HepG2 (cell line): ENCODE results near the gene ATP5F1C. TPM values are rescaled to one million over a fixed set of nuclear protein-coding genes. Genes with fewer than 3 reads are reported as not detected.
A peak's percentile ranks its signal among the peaks of the same experiment; 100 is the strongest.

Experiments
- KDM2A ChIP-seq: sonication (generic); formaldehyde crosslinking; IDR thresholded peaks from 2 replicates; pipeline ENCODE4 v1.4.0; 2020; ENCODE audit warnings: low read depth, missing genetic modification reagents, borderline replicate concordance
- PHB2 ChIP-seq: fragments of 450-650 bp; IDR thresholded peaks from 2 replicates; pipeline ENCODE4 v1.6.1; 2018; ENCODE audit not compliant: partially characterized antibody
- ZKSCAN1 ChIP-seq: fragments of 150-350 bp; IDR thresholded peaks from 2 replicates; pipeline ENCODE4 v1.6.1; 2014; ENCODE audit warnings: low read length
- ZNF383 ChIP-seq: sonication (generic); formaldehyde crosslinking; IDR thresholded peaks from 2 replicates; pipeline ENCODE4 v1.4.0; 2020; ENCODE audit warnings: missing genetic modification reagents, mild to moderate bottlenecking, borderline replicate concordance
- ZNF83 ChIP-seq: sonication (generic); formaldehyde crosslinking; IDR thresholded peaks from 2 replicates; pipeline ENCODE4 v1.4.0; 2020; ENCODE audit warnings: missing genetic modification reagents, mild to moderate bottlenecking, borderline replicate concordance
- ZZZ3 ChIP-seq: sonication (generic); formaldehyde crosslinking; IDR thresholded peaks from 2 replicates; pipeline ENCODE4 v1.4.0; 2020; ENCODE audit warnings: missing genetic modification reagents, mild to moderate bottlenecking, borderline replicate concordance
- polyA plus RNA-seq, 8 experiments: library from polyadenylated mRNA; depleted of rRNA in 3 of 8; stranded (reverse) in 7 of 8; unstranded in 1 of 8; fragments of >200 nt; fragmentation: Illumina TruSeq in 4 of 8; extraction: Trizol in 4 of 8; gene quantifications; 2 replicates each; pipeline versions ENCODE4 v1.2.1 to v1.2.3, GENCODE V29; 2011 to 2016; ENCODE audit warnings: low read depth in 4 of 8, missing spikeins in 1 of 8, mixed read lengths in 1 of 8; ENCODE audit not compliant: insufficient read depth in 1 of 8
- total RNA-seq, 5 experiments: library from RNA; depleted of rRNA; stranded (reverse); fragments of >200 nt; fragmentation: Illumina TruSeq; extraction: Trizol; gene quantifications; 2 replicates each; pipeline ENCODE4 v1.2.3, GENCODE V29; 2016; ENCODE audit warnings: low read depth in 1 of 5
- TF ChIP-seq, protein P1 (sequence below): sonication (generic); formaldehyde crosslinking; IDR thresholded peaks from 2 replicates; pipeline ENCODE4 v1.5.0; 2020; ENCODE audit warnings: mild to moderate bottlenecking, missing genetic modification reagents, borderline replicate concordance
- TF ChIP-seq, protein P2 (sequence below): sonication (generic); formaldehyde crosslinking; IDR thresholded peaks from 2 replicates; pipeline ENCODE4 v1.9.0; 2021; ENCODE audit warnings: missing genetic modification reagents, borderline replicate concordance
- TF ChIP-seq, protein P3 (sequence below): sonication (generic); formaldehyde crosslinking; IDR thresholded peaks from 2 replicates; pipeline ENCODE4 v1.8.1; 2023; ENCODE audit warnings: mild to moderate bottlenecking, moderate library complexity, missing genetic modification reagents
- TF ChIP-seq, protein P4 (sequence below): sonication (generic); formaldehyde crosslinking; IDR thresholded peaks from 2 replicates; pipeline ENCODE4 v1.4.0; 2020; ENCODE audit warnings: missing genetic modification reagents, borderline replicate concordance
- TF ChIP-seq, protein P5 (sequence below): sonication (generic); formaldehyde crosslinking; IDR thresholded peaks from 2 replicates; pipeline ENCODE4 v1.4.0; 2020; ENCODE audit warnings: missing genetic modification reagents, borderline replicate concordance

Gene ATP5F1C
- total and polyA plus RNA-seq, 2 of the 13 experiments (the other 11 are each of a cell fraction or from before 2014, with no cell fraction given), result 407 to 416 TPM

DNA sequence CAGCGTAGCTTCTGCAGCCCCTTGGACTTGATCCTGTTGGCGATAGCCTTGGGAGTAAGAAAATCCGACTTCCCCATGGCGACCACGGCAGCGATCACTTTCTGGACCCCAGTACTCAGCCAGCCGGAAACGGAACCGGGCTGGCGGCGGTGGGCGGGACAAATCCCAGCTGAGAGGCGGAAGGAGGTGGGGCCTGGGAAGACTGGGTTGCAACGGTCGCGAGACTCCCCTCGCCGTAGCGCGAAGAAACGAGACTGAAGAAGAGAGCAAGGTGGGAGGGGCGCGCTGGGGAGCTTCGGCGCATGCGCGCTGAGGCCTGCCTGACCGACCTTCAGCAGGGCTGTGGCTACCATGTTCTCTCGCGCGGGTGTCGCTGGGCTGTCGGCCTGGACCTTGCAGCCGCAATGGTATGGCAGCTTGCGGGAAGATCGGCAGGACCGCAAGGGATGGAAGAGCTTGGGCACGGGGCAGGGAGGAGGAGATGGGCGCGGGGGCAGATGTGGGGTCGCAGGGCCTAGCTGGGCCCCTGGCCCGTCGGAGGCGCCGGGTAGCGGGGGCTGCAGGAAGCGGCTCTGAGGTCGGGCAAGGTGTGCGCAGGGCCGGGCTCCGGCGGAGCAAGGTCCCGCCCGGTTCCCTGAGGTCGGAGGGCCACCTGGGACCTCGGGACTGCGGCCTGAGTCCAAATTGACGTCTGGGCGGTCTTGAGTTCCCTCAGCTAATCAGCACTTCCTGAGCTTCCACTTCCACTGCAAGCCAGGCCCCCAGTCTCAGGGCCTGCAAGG lies at the start of gene ATP5F1C, which contains the start of gene KIN (continued):
- TF ChIP-seq, protein P1, sequence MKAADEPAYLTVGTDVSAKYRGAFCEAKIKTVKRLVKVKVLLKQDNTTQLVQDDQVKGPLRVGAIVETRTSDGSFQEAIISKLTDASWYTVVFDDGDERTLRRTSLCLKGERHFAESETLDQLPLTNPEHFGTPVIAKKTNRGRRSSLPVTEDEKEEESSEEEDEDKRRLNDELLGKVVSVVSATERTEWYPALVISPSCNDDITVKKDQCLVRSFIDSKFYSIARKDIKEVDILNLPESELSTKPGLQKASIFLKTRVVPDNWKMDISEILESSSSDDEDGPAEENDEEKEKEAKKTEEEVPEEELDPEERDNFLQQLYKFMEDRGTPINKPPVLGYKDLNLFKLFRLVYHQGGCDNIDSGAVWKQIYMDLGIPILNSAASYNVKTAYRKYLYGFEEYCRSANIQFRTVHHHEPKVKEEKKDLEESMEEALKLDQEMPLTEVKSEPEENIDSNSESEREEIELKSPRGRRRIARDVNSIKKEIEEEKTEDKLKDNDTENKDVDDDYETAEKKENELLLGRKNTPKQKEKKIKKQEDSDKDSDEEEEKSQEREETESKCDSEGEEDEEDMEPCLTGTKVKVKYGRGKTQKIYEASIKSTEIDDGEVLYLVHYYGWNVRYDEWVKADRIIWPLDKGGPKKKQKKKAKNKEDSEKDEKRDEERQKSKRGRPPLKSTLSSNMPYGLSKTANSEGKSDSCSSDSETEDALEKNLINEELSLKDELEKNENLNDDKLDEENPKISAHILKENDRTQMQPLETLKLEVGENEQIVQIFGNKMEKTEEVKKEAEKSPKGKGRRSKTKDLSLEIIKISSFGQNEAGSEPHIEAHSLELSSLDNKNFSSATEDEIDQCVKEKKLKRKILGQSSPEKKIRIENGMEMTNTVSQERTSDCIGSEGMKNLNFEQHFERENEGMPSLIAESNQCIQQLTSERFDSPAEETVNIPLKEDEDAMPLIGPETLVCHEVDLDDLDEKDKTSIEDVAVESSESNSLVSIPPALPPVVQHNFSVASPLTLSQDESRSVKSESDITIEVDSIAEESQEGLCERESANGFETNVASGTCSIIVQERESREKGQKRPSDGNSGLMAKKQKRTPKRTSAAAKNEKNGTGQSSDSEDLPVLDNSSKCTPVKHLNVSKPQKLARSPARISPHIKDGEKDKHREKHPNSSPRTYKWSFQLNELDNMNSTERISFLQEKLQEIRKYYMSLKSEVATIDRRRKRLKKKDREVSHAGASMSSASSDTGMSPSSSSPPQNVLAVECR (CRISPR knock-in tag), result peak; percentile 83
- TF ChIP-seq ZNF383 (CRISPR knock-in tag) (no peak), ZKSCAN1 (no peak), PHB2 (no peak), KDM2A (CRISPR knock-in tag) (peak; percentile 84; the same call in 1 of the 2 replicates), ZNF83 (CRISPR knock-in tag) (no peak), ZZZ3 (CRISPR knock-in tag) (peak; percentile 60; the same call in 1 of the 2 replicates)
- TF ChIP-seq, protein P2, sequence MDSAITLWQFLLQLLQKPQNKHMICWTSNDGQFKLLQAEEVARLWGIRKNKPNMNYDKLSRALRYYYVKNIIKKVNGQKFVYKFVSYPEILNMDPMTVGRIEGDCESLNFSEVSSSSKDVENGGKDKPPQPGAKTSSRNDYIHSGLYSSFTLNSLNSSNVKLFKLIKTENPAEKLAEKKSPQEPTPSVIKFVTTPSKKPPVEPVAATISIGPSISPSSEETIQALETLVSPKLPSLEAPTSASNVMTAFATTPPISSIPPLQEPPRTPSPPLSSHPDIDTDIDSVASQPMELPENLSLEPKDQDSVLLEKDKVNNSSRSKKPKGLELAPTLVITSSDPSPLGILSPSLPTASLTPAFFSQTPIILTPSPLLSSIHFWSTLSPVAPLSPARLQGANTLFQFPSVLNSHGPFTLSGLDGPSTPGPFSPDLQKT (CRISPR knock-in tag), result no peak
- TF ChIP-seq, protein P3, sequence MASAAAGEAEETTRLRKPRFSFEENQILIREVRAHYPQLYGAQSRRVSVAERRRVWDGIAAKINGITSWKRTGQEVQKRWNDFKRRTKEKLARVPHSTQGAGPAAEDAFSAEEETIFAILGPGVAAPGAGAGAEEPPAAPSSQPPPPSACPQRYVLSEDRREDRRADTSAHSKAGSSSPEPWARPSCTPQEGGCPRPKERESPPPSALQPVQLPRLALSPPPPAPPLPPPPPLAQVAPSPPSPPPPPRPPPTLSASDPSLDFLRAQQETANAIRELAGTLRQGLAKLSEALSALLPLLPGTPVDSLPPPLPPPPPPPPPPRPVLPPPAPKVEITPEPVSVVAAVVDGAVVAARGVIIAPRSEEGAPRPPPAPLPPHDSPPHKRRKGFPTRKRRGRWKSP, result peak; percentile 45; the same call in 1 of the 2 replicates
- TF ChIP-seq, protein P4, sequence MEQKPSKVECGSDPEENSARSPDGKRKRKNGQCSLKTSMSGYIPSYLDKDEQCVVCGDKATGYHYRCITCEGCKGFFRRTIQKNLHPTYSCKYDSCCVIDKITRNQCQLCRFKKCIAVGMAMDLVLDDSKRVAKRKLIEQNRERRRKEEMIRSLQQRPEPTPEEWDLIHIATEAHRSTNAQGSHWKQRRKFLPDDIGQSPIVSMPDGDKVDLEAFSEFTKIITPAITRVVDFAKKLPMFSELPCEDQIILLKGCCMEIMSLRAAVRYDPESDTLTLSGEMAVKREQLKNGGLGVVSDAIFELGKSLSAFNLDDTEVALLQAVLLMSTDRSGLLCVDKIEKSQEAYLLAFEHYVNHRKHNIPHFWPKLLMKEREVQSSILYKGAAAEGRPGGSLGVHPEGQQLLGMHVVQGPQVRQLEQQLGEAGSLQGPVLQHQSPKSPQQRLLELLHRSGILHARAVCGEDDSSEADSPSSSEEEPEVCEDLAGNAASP (CRISPR knock-in tag), result peak; percentile 30; the same call in 1 of the 2 replicates
- TF ChIP-seq, protein P5, sequence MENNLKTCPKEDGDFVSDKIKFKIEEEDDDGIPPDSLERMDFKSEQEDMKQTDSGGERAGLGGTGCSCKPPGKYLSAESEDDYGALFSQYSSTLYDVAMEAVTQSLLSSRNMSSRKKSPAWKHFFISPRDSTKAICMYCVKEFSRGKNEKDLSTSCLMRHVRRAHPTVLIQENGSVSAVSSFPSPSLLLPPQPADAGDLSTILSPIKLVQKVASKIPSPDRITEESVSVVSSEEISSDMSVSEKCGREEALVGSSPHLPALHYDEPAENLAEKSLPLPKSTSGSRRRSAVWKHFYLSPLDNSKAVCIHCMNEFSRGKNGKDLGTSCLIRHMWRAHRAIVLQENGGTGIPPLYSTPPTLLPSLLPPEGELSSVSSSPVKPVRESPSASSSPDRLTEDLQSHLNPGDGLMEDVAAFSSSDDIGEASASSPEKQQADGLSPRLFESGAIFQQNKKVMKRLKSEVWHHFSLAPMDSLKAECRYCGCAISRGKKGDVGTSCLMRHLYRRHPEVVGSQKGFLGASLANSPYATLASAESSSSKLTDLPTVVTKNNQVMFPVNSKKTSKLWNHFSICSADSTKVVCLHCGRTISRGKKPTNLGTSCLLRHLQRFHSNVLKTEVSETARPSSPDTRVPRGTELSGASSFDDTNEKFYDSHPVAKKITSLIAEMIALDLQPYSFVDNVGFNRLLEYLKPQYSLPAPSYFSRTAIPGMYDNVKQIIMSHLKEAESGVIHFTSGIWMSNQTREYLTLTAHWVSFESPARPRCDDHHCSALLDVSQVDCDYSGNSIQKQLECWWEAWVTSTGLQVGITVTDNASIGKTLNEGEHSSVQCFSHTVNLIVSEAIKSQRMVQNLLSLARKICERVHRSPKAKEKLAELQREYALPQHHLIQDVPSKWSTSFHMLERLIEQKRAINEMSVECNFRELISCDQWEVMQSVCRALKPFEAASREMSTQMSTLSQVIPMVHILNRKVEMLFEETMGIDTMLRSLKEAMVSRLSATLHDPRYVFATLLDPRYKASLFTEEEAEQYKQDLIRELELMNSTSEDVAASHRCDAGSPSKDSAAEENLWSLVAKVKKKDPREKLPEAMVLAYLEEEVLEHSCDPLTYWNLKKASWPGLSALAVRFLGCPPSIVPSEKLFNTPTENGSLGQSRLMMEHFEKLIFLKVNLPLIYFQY, result peak; percentile 82; the same call in 1 of the 2 replicates
